ENCODE measurements around the gene DENND4B. TPM values are rescaled to one million over a fixed set of nuclear protein-coding genes. Genes with fewer than 3 reads are reported as not detected.

Gene DENND4B
- total RNA-seq, 2 donors from 2014 or later: 22.0 to 26.6 TPM

DNA sequence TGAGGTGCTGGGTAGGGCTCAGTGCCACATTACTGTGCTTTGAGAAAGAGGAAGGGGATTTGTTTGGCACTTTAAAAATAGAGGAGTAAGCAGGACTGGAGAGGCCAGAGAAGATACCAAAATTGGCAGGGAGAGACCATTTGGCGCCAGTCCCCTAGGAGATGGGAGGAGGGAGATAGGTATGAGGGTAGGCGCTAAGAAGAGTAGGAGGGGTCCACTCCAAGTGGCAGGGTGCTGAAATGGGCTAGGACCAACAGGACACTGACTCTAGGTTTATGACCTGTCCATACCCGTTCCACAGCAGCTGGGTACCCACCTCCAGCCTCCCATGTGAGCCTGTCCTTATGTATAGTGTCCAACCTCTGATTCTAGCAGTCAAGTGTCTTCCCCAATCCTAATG lies 12.9 kb upstream of the DENND4B start:
- no peak for DNase-seq (ENCODE audit: low spot score)
- TF ChIP-seq, protein P1, sequence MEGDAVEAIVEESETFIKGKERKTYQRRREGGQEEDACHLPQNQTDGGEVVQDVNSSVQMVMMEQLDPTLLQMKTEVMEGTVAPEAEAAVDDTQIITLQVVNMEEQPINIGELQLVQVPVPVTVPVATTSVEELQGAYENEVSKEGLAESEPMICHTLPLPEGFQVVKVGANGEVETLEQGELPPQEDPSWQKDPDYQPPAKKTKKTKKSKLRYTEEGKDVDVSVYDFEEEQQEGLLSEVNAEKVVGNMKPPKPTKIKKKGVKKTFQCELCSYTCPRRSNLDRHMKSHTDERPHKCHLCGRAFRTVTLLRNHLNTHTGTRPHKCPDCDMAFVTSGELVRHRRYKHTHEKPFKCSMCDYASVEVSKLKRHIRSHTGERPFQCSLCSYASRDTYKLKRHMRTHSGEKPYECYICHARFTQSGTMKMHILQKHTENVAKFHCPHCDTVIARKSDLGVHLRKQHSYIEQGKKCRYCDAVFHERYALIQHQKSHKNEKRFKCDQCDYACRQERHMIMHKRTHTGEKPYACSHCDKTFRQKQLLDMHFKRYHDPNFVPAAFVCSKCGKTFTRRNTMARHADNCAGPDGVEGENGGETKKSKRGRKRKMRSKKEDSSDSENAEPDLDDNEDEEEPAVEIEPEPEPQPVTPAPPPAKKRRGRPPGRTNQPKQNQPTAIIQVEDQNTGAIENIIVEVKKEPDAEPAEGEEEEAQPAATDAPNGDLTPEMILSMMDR (IDR thresholded peaks at IDR 0.05): no peak
- Histone ChIP-seq H3K4me3 (no peak overlapping the region), H3K27me3 (no peaks in the 10 kb centered on the region), H3K27ac (peak overlapping the region; percentile 94 to 97), H3K36me3 (peaks cover 21% of the 10 kb centered on the region), H3K4me1 (peaks cover 0 to 76% of the 10 kb centered on the region in 2 donors), H3K9me3 (no peaks in the 10 kb centered on the region)

DNA sequence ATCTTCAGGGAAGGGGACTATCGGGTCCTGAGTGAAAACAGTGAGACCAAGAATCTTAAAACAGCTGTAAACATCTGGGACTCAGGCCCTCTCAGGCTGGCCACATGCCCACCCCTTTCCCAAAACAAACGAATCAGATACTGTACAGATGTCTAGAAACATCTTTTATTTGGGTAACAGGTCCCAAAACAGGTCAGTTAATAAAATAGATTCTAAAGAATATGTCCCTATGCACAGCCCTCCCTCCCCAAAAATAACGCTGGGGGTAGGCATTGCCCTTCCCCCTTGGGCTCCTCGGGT lies 12.4 kb upstream of the DENND4B start:
- Histone ChIP-seq H3K4me1 (peaks cover 0 to 71% of the 10 kb centered on the region in 2 donors), H3K9me3 (no peaks in the 10 kb centered on the region), H3K27ac (peak overlapping the region; percentile 94 to 97), H3K27me3 (no peaks in the 10 kb centered on the region), H3K36me3 (peaks cover 26% of the 10 kb centered on the region), H3K4me3 (peak overlapping the region in 1 of 2 donors; percentile 88)
- DNase-seq (ENCODE audit: low spot score): no peak
- TF ChIP-seq, protein P1 (IDR thresholded peaks at IDR 0.05): no peak

DNA sequence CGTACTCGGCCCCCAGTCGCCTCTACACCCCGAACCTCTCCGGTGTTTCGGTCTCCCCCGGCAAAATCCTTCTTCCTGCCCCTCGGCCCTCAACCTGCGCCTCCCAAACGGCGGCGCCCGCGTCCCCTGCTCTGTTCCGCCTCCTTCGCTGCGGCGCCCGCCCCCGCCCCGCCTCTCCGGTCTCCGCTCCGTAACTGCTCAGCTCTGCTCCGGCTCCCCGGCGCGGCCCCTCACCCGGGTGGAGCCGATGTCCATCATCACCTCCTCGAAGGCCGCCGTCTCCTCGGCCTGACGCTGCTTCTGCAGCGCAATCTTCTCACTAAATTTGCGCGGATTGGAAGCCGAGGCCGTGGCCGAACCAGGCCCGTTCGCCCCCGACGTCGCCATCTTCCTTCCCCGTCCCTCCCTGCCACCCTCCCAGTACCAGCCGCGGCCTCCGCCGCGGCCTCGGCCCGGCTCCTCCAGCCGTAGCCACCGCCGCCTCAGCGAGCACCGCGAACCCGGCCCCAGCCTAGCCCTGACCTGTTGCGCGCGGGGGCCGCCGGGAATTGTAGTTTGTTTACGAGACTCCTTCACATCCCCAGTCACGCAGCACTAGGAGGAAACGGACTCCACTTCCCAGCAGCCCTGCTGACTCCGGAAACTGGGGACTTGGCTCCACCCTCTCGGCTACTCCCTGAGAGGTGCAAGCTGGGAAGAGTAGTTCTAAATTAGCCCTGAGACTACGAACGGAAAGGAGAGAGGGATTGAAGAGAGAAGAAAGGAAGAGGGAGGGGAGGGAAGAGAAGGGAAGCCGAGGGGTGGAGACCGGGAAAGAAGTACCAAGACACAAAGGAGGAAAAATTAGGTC lies 11.8 kb upstream of the DENND4B start, which contains the start of gene CRTC2:
CRTC2 (minus strand) TSS at position 502 of the 850 bp plus-strand sequence; CDS start at position 387, 115 bp downstream.
- H3K36me3 ChIP-seq: peaks cover 32% of the 10 kb centered on the region
- H3K4me1 ChIP-seq: peaks cover 0 to 69% of the 10 kb centered on the region in 2 donors

DNA sequence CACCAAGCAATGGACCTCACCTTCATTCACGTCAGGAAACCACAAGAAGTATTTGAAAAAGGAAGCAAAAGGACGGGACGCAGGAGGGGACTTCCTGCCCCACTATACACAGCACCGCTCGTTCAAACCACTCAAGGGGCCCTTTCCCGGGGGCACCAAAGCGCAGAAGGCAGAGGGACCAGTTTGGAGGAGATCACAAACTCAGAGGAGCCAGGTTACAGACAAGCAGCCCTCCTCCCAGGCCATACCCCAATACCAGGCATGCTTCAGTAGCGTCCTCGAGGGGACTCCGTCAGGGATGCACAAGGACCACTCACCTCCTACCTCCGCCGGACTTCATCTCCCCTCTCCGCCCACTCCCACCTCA lies 11.2 kb upstream of the DENND4B start:
- peaks cover 0 to 65% of the 10 kb centered on the region in 2 donors for H3K4me1 ChIP-seq
- no peak for DNase-seq (ENCODE audit: low spot score)

More for the DNA sequence above, 11.8 kb upstream of the DENND4B start, which contains the start of gene CRTC2:
- Histone ChIP-seq H3K9me3 (no peaks in the 10 kb centered on the region), H3K27ac (peak within 1 kb of the TSS; percentile 94 to 97), H3K4me3 (peak within 1 kb of the TSS; percentile 79 to 88), H3K27me3 (no peaks in the 10 kb centered on the region)
- peak; percentile 99 for DNase-seq (ENCODE audit: low spot score)
- TF ChIP-seq, protein P1 (IDR thresholded peaks at IDR 0.05): no peak

DNA sequence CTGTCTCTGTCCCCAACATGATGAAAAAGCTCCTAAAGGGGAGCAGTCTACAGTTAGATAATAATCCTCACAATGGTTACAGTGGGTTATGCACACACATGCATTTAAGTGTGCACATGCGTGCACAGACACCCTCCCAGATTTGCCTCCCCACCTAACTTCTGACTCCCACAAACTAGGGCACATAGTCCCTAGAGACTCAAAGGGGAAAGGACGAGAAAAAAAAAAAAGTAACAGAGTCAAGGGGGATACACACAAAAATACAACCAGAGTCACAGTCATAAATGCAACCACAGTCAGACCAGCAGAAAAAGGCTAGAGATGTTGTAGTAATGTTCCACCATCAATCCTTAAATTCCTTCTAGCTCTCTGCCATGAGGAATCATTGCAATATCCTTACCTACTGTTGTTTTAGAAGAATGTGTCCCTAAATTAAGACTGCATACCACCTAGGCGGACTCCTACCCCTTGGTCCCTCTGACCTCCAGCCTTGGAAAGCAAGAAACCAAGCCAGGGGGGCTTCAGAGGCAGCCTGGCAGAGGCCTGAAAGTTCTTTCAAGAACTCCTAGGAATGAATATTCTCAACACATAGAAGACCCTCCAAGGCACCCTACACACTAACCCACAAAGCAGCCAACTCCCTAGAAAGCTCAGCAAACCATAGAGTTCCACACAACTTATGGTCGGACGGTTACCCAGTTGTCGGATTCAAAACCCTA lies 10.6 kb upstream of the DENND4B start:
- Histone ChIP-seq H3K4me1 (peaks cover 0 to 59% of the 10 kb centered on the region in 2 donors), H3K27ac (peak overlapping the region; percentile 94 to 97), H3K4me3 (peak overlapping the region; percentile 79 to 88), H3K27me3 (no peaks in the 10 kb centered on the region), H3K9me3 (no peaks in the 10 kb centered on the region), H3K36me3 (peaks cover 44% of the 10 kb centered on the region)
- TF ChIP-seq, protein P1 (IDR thresholded peaks at IDR 0.05): no peak
- DNase-seq (ENCODE audit: low spot score): no peak

More for the DNA sequence above, 11.2 kb upstream of the DENND4B start:
- TF ChIP-seq, protein P1 (IDR thresholded peaks at IDR 0.05): no peak
- Histone ChIP-seq H3K9me3 (no peaks in the 10 kb centered on the region), H3K27me3 (no peaks in the 10 kb centered on the region), H3K4me3 (peak overlapping the region; percentile 79 to 88), H3K27ac (peak overlapping the region; percentile 94 to 97), H3K36me3 (peaks cover 38% of the 10 kb centered on the region)
